ENCODE results near the gene SLC17A5. TPM values are rescaled to one million over a fixed set of nuclear protein-coding genes. Genes with fewer than 3 reads are reported as not detected.

Gene SLC17A5, protein sequence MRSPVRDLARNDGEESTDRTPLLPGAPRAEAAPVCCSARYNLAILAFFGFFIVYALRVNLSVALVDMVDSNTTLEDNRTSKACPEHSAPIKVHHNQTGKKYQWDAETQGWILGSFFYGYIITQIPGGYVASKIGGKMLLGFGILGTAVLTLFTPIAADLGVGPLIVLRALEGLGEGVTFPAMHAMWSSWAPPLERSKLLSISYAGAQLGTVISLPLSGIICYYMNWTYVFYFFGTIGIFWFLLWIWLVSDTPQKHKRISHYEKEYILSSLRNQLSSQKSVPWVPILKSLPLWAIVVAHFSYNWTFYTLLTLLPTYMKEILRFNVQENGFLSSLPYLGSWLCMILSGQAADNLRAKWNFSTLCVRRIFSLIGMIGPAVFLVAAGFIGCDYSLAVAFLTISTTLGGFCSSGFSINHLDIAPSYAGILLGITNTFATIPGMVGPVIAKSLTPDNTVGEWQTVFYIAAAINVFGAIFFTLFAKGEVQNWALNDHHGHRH
- total RNA-seq: 14.2 TPM

DNA sequence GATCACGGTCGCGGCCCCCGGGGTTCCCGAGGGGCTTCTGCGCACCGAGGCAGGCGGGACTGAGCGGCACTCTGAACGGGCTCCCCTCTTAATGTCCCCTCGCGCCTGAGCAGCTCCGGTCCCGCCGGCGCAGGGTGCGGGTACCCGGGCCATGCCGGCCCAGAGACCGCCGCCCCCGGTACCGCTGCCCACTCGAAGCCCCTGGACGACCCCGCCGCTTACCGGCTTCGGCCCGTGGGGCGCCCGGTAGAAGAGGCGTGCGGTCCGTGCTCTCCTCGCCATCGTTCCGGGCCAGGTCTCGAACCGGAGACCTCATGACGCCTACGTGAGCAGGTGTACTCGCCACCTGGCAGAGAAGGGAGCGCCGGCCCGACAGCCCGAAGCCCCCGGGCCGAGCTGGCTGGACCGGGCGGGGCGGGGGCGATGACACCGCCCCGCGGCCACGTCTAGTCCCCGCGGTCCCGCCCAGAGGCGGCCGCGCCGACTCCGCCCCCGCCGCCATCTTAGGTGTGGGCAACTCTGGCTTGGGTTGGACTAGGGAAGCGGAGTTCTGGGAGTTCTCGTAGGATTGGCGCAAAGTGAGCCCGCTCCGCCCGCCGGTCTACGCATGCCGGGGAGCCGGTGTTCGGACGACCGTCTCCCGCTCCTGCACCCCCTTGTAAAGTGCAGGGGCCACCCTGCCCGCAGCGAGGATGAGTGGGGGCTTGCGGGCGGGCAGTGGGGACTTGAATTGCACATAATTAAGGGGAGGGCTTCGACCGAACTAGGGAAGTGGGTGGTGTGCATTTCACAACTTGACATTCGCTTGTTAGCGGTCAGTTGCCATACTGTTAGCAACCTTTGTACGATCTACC, at the start of gene SLC17A5:
SLC17A5 (minus strand) TSS at position 422 of the 854 bp plus-strand sequence; CDS start at position 316, 106 bp downstream.

DNA sequence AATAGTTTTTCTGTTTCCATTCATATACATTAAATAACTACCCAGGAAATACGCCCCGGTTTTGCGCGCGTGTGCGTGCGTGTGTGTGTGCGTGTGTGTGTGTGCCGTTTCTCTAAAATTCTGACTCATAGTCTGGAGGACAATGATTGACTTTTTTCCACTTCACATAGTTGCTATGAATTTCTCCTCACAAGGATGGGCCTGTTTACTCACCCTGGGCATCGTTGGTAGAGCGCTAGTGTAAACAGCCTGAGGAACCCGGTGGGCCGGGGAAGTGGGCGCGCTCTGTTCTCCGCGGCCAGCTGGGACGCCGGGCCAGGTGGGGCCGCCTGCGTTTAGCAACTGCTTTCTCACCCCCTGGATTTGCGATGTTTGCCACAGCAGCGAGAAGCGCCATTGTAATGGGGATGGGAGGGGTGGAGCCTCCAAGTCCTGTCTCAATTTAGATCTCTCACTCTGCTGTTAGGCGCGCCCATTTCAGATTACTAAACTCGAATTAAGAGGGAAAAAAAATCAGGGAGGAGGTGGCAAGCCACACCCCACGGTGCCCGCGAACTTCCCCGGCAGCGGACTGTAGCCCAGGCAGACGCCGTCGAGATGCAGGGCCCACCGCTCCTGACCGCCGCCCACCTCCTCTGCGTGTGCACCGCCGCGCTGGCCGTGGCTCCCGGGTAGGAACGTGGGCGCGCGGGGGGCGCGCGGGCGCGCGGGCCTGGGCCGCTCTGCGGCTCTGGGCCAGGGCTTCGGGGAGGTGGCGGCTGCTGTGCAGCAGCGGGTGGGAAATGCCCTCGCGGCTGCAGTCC, 42.0 kb upstream of the SLC17A5 start, which contains the start of gene CD109:
CD109 (plus strand) TSS at position 585 of the 803 bp plus-strand sequence; CDS start at position 598, 13 bp downstream.

Small RNA genes within 50 kb of the gene (small RNA-seq; reads per million reads assigned to genes)
- gene RPS27P15 (ENCODE audit: low replicate concordance): not detected

Other genes with a start within 250 kb of the SLC17A5 start
- 6.5 TPM for gene CGAS, start 201.7 kb downstream of the SLC17A5 start, total RNA-seq
- 23.9 TPM for gene MTO1, start 192.3 kb downstream of the SLC17A5 start, total RNA-seq
- gene EEF1A1, start 133.0 kb downstream of the SLC17A5 start, total RNA-seq: 13,189 TPM
- gene CD109, start 42.2 kb upstream of the SLC17A5 start, total RNA-seq: 18.4 TPM